ENCODE data around the gene CHMP5. TPM values are rescaled to one million over a fixed set of nuclear protein-coding genes. Genes with fewer than 3 reads are reported as not detected.

Gene CHMP5
- polyA plus RNA-seq, 1 donor (not counting 4 experiments of a cell fraction or from before 2014, with no cell fraction given), result 132 TPM

GRCh38 chr9:33239921-33240320, 24.9 kb upstream of the CHMP5 start, which contains the start of gene SPINK4:
TSS of gene SPINK4 (plus strand) at chr9:33240167. CDS start at chr9:33240209, 42 bp downstream.
- Histone ChIP-seq H3K9me3 (ENCODE audit: control insufficient read depth, low read depth, low read length) (no peaks in the 10 kb centered on the region), H4K20me1 (ENCODE audit: control insufficient read depth, extremely low read depth, insufficient read depth, low read length) (no peaks in the 10 kb centered on the region), H3K79me2 (ENCODE audit: control insufficient read depth, insufficient read depth, low read length) (no peaks in the 10 kb centered on the region), H3K36me3 (ENCODE audit: control insufficient read depth in 2 of 2, extremely low read depth in 1 of 2, insufficient read depth in 2 of 2, low read length in 2 of 2) (no peaks in the 10 kb centered on the region), H3K4me3 (ENCODE audit: control insufficient read depth in 2 of 3, extremely low read depth in 1 of 3, insufficient read depth in 2 of 3, low read depth in 1 of 3, low read length in 3 of 3) (no peak within 1 kb of the TSS), H3K27ac (ENCODE audit: control insufficient read depth, insufficient read depth, low read length) (no peak within 1 kb of the TSS), H3K27me3 (ENCODE audit: control insufficient read depth, extremely low read depth, insufficient read depth, low read length) (no peaks in the 10 kb centered on the region), H2AFZ (ENCODE audit: control insufficient read depth, low read length) (no peak within 1 kb of the TSS), H3K4me2 (ENCODE audit: control insufficient read depth, extremely low read depth, insufficient read depth, low read depth, low read length) (no peak within 1 kb of the TSS), H3K9me1 (ENCODE audit: control insufficient read depth, extremely low read depth, insufficient read depth, low read length) (no peaks in the 10 kb centered on the region), H3K9ac (ENCODE audit: control insufficient read depth, extremely low read depth, insufficient read depth, low read length) (no peak within 1 kb of the TSS), H3K4me1 (ENCODE audit: control insufficient read depth, extremely low read depth, insufficient read depth, low read length) (peaks cover 7% of the 10 kb centered on the region)
- FAIRE-seq, result no peak
- TF ChIP-seq EZH2 (IDR thresholded peaks at IDR 0.05; ENCODE audit: low read length), result no peak
- no peak for TF ChIP-seq CTCF (optimal IDR thresholded peaks at IDR 0.05 in 1 of 3, IDR thresholded peaks at IDR 0.05 in 1 of 3, conservative IDR thresholded peaks at IDR 0.05 in 1 of 3; ENCODE audit: extremely low read depth in 1 of 3, insufficient read depth in 2 of 3, low read length in 3 of 3)
- dilution Hi-C loops (cut with MboI; ENCODE audit: extremely low pct_ligation_motif_present, low sequenced_read_pairs), result no loop called here
- DNase-seq (ENCODE audit: low read depth, low spot score), result no peak

DNA sequence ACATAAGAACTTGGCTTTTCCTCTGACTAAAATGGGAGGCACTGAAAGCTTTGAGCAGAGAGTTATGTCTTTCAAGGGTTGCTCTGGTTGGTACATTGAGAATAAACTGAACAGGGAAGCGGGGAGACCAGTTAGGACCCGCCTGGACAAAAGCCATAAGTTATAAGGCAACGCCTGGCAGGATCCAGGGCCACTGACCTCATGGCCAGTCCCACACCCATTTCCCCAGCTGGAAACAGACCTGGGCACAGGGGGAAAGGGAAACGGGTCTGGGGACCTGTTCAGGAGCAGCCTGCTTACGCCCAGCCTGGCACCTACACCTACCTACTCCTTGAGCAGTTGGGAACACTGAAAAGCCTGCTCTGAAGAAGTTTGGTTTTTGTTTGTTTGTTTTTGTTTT, 23.6 kb upstream of the CHMP5 start:
- H3K9ac ChIP-seq (ENCODE audit: control insufficient read depth, extremely low read depth, insufficient read depth, low read length), result no peak overlapping the region
- H3K9me1 ChIP-seq (ENCODE audit: control insufficient read depth, extremely low read depth, insufficient read depth, low read length), result no peaks in the 10 kb centered on the region
- no peak for TF ChIP-seq CTCF (optimal IDR thresholded peaks at IDR 0.05 in 1 of 3, IDR thresholded peaks at IDR 0.05 in 1 of 3, conservative IDR thresholded peaks at IDR 0.05 in 1 of 3; ENCODE audit: extremely low read depth in 1 of 3, insufficient read depth in 2 of 3, low read length in 3 of 3)
- TF ChIP-seq EZH2 (IDR thresholded peaks at IDR 0.05; ENCODE audit: low read length), result no peak
- H3K36me3 ChIP-seq (ENCODE audit: control insufficient read depth in 2 of 2, extremely low read depth in 1 of 2, insufficient read depth in 2 of 2, low read length in 2 of 2), result no peaks in the 10 kb centered on the region
- peaks cover 2% of the 10 kb centered on the region for H3K4me1 ChIP-seq (ENCODE audit: control insufficient read depth, extremely low read depth, insufficient read depth, low read length)
- no peak overlapping the region for H2AFZ ChIP-seq (ENCODE audit: control insufficient read depth, low read length)
- no peak for DNase-seq (ENCODE audit: low read depth, low spot score)
- no peak for FAIRE-seq
- no peaks in the 10 kb centered on the region for H3K27me3 ChIP-seq (ENCODE audit: control insufficient read depth, extremely low read depth, insufficient read depth, low read length)
- H3K27ac ChIP-seq (ENCODE audit: control insufficient read depth, insufficient read depth, low read length), result no peak overlapping the region
- no peak overlapping the region for H3K4me3 ChIP-seq (ENCODE audit: control insufficient read depth in 2 of 3, extremely low read depth in 1 of 3, insufficient read depth in 2 of 3, low read depth in 1 of 3, low read length in 3 of 3)
- H3K4me2 ChIP-seq (ENCODE audit: control insufficient read depth, extremely low read depth, insufficient read depth, low read depth, low read length), result no peak overlapping the region
- dilution Hi-C loops (cut with MboI; ENCODE audit: extremely low pct_ligation_motif_present, low sequenced_read_pairs), result no loop called here
- no peaks in the 10 kb centered on the region for H4K20me1 ChIP-seq (ENCODE audit: control insufficient read depth, extremely low read depth, insufficient read depth, low read length)
- no peaks in the 10 kb centered on the region for H3K9me3 ChIP-seq (ENCODE audit: control insufficient read depth, low read depth, low read length)
- no peaks in the 10 kb centered on the region for H3K79me2 ChIP-seq (ENCODE audit: control insufficient read depth, insufficient read depth, low read length)
